GM23338 (cell line): ENCODE measurements around the gene EPHB2. TPM values are rescaled to one million over a fixed set of nuclear protein-coding genes. Genes with fewer than 3 reads are reported as not detected.

Source experiments
- ATAC-seq: fragments of 200-7000 bp; cut with Tn5 transposase; 3 replicates; pipeline ENCODE4 v1.9.1; 2020
- DNase-seq: peaks from one replicate; pipeline ENCODE4 v3.0.0-alpha.2; 2015; ENCODE audit warnings: low spot score
- H2AFZ ChIP-seq: fragments of 200-600 bp; sonication (generic); 2 replicates; pipeline ENCODE4 v1.8.0; 2016; ENCODE audit warnings: antibody characterized with exemption, mild to moderate bottlenecking, moderate library complexity
- H3F3A ChIP-seq: fragments of 200-600 bp; sonication (generic); replicated peaks from 2 replicates; pipeline ENCODE4 v1.8.0; 2017; ENCODE audit warnings: antibody characterized with exemption, mixed run types, low read depth
- H3K27ac ChIP-seq: fragments of 200-600 bp; sonication (generic); 2 replicates; pipeline ENCODE4 v1.6.1; 2016; ENCODE audit warnings: low read depth
- H3K27me3 ChIP-seq: fragments of 200-600 bp; sonication (generic); 2 replicates; pipeline ENCODE4 v1.8.0; 2016; ENCODE audit warnings: mild to moderate bottlenecking, mixed run types, moderate library complexity; ENCODE audit not compliant: insufficient read depth
- H3K36me3 ChIP-seq: fragments of 200-600 bp; sonication (generic); 2 replicates; pipeline ENCODE4 v1.8.0; 2016; ENCODE audit warnings: mild to moderate bottlenecking; ENCODE audit not compliant: insufficient read depth
- H3K4me1 ChIP-seq: fragments of 200-600 bp; sonication (generic); 2 replicates; pipeline ENCODE4 v1.8.0; 2016; ENCODE audit warnings: mild to moderate bottlenecking, moderate library complexity; ENCODE audit not compliant: insufficient read depth
- H3K4me2 ChIP-seq: fragments of 200-600 bp; sonication (generic); 2 replicates; pipeline ENCODE4 v1.7.1; 2017; ENCODE audit warnings: mixed run types
- H3K4me3 ChIP-seq: fragments of 200-600 bp; sonication (generic); 2 replicates; pipeline ENCODE4 v1.6.1; 2016; ENCODE audit warnings: mixed run types
- H3K79me2 ChIP-seq: fragments of 200-600 bp; sonication (generic); replicated peaks from 2 replicates; pipeline ENCODE4 v1.8.0; 2017; ENCODE audit warnings: mild to moderate bottlenecking; ENCODE audit not compliant: insufficient read depth
- H3K9me2 ChIP-seq: fragments of 200-600 bp; sonication (generic); 2 replicates; pipeline ENCODE4 v1.8.0; 2017; ENCODE audit not compliant: insufficient read depth
- H4K20me1 ChIP-seq: fragments of 200-600 bp; sonication (generic); replicated peaks from 2 replicates; pipeline ENCODE4 v1.8.0; 2017; ENCODE audit warnings: mild to moderate bottlenecking; ENCODE audit not compliant: insufficient read depth
- H3K27ac Mint-ChIP-seq: 2 replicates; pipeline ENCODE4 v1.8.0; 2020; ENCODE audit warnings: inconsistent platforms, mild to moderate bottlenecking, moderate library complexity, mixed read lengths
- H3K27me3 Mint-ChIP-seq: 3 replicates; pipeline ENCODE4 v1.8.0; 2022; ENCODE audit warnings: low read depth, mild to moderate bottlenecking, moderate library complexity, mixed read lengths, inconsistent platforms; ENCODE audit not compliant: insufficient read depth, poor library complexity
- H3K36me3 Mint-ChIP-seq: 3 replicates; pipeline ENCODE4 v1.8.0; 2021; ENCODE audit warnings: low read depth, mild to moderate bottlenecking, inconsistent platforms, moderate library complexity, mixed read lengths
- H3K4me1 Mint-ChIP-seq: 3 replicates; pipeline ENCODE4 v1.8.0; 2020; ENCODE audit warnings: mild to moderate bottlenecking, inconsistent platforms, mixed read lengths
- H3K4me3 Mint-ChIP-seq: 3 replicates; pipeline ENCODE4 v1.8.0; 2021; ENCODE audit warnings: moderate library complexity, mild to moderate bottlenecking, inconsistent platforms, mixed read lengths
- H3K9me3 Mint-ChIP-seq: 3 replicates; pipeline ENCODE4 v1.8.0; 2020; ENCODE audit warnings: moderate library complexity, mild to moderate bottlenecking, inconsistent platforms, mixed read lengths
- ZNF114 ChIP-seq: fragments of 250-450 bp; sonication (Bioruptor Pico); IDR thresholded peaks from 2 replicates; pipeline ENCODE4 v1.5.0; 2020; ENCODE audit warnings: mild to moderate bottlenecking, moderate library complexity
- polyA plus RNA-seq: library from polyadenylated mRNA; unstranded; fragments of >200 nt; fragmentation: Nextera tagmentation; extraction: Ambion mirVana; gene quantifications from 2 replicates; pipeline ENCODE4 v1.2.1, GENCODE V29; 2016
- total RNA-seq: library from RNA; depleted of rRNA; stranded (reverse); fragments of >200 nt; shearing (Covaris generic); gene quantifications from 2 replicates; pipeline ENCODE4 v1.2.3, GENCODE V29; 2014
- TF ChIP-seq, protein P1 (sequence below): fragments of 250-450 bp; sonication (Bioruptor Pico); IDR thresholded peaks from 2 replicates; pipeline ENCODE4 v1.5.0; 2020; ENCODE audit warnings: mild to moderate bottlenecking, moderate library complexity

Gene EPHB2
- total and polyA plus RNA-seq, 2 experiments from 2014 or later, result 4.1 to 20.1 TPM

DNA sequence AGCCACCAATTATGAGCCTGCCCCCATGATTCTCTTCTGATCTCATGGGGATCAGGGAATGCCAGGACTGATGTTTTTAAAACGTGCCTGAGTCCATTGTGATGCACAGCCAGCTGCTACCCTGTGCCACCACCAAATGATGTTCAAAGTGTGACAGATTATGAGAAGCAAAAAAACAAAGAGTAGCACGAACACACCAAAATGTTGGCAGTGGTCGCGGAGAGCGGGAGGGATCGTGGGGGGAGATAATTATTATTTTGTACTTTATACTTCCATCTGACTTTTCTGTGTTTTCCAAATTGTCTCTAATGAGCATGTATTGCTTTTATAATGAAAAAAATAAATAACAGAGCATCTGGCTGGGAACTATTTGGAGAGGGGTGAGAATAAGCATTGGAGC lies 50.5 kb downstream of the EPHB2 start (continued):
- TF ChIP-seq, protein P1, sequence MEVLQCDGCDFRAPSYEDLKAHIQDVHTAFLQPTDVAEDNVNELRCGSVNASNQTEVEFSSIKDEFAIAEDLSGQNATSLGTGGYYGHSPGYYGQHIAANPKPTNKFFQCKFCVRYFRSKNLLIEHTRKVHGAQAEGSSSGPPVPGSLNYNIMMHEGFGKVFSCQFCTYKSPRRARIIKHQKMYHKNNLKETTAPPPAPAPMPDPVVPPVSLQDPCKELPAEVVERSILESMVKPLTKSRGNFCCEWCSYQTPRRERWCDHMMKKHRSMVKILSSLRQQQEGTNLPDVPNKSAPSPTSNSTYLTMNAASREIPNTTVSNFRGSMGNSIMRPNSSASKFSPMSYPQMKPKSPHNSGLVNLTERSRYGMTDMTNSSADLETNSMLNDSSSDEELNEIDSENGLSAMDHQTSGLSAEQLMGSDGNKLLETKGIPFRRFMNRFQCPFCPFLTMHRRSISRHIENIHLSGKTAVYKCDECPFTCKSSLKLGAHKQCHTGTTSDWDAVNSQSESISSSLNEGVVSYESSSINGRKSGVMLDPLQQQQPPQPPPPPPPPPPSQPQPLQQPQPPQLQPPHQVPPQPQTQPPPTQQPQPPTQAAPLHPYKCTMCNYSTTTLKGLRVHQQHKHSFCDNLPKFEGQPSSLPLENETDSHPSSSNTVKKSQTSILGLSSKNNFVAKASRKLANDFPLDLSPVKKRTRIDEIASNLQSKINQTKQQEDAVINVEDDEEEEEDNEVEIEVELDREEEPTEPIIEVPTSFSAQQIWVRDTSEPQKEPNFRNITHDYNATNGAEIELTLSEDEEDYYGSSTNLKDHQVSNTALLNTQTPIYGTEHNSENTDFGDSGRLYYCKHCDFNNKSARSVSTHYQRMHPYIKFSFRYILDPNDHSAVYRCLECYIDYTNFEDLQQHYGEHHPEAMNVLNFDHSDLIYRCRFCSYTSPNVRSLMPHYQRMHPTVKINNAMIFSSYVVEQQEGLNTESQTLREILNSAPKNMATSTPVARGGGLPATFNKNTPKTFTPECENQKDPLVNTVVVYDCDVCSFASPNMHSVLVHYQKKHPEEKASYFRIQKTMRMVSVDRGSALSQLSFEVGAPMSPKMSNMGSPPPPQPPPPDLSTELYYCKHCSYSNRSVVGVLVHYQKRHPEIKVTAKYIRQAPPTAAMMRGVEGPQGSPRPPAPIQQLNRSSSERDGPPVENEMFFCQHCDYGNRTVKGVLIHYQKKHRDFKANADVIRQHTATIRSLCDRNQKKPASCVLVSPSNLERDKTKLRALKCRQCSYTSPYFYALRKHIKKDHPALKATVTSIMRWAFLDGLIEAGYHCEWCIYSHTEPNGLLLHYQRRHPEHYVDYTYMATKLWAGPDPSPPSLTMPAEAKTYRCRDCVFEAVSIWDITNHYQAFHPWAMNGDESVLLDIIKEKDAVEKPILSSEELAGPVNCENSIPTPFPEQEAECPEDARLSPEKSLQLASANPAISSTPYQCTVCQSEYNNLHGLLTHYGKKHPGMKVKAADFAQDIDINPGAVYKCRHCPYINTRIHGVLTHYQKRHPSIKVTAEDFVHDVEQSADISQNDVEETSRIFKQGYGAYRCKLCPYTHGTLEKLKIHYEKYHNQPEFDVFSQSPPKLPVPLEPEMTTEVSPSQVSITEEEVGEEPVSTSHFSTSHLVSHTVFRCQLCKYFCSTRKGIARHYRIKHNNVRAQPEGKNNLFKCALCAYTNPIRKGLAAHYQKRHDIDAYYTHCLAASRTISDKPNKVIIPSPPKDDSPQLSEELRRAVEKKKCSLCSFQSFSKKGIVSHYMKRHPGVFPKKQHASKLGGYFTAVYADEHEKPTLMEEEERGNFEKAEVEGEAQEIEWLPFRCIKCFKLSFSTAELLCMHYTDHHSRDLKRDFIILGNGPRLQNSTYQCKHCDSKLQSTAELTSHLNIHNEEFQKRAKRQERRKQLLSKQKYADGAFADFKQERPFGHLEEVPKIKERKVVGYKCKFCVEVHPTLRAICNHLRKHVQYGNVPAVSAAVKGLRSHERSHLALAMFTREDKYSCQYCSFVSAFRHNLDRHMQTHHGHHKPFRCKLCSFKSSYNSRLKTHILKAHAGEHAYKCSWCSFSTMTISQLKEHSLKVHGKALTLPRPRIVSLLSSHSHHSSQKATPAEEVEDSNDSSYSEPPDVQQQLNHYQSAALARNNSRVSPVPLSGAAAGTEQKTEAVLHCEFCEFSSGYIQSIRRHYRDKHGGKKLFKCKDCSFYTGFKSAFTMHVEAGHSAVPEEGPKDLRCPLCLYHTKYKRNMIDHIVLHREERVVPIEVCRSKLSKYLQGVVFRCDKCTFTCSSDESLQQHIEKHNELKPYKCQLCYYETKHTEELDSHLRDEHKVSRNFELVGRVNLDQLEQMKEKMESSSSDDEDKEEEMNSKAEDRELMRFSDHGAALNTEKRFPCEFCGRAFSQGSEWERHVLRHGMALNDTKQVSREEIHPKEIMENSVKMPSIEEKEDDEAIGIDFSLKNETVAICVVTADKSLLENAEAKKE, result no peak
- no peak for TF ChIP-seq ZNF114 (CRISPR knock-in tag)

DNA sequence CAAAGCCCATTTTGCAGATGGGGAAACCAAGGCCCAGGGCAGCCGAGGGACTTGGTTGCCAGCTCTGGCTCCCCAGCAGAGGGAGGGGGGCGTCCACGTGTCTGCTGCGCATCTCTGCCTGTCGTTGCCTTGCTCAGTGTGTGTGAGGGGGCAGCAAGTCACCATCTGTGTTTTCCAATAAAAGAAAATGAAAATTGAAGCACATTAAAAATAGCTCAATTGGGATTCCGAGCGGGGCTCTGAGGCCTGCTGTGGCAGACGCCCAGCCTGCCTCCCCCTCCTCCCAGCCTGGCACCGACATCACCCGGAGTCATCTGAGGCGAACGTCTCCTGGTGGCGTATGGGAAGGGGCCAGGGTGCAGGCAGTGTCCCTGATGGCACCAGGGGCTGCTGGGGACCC lies 51.2 kb downstream of the EPHB2 start:
- Histone ChIP-seq H3K4me3 (no peak overlapping the region), H3K9me2 (no peaks in the 10 kb centered on the region), H3K4me2 (no peak overlapping the region), H3K79me2 (no peaks in the 10 kb centered on the region), H2AFZ (no peak overlapping the region), H3K4me1 (no peaks in the 10 kb centered on the region), H3K36me3 (no peaks in the 10 kb centered on the region), H4K20me1 (no peaks in the 10 kb centered on the region), H3K27ac (no peak overlapping the region), H3K27me3 (no peaks in the 10 kb centered on the region), H3F3A (no peaks in the 10 kb centered on the region)
- ATAC-seq, result no peak
- H3K4me3 Mint-ChIP-seq, result no peak overlapping the region
- H3K9me3 Mint-ChIP-seq, result no peaks in the 10 kb centered on the region
- no peaks in the 10 kb centered on the region for H3K36me3 Mint-ChIP-seq
- H3K27ac Mint-ChIP-seq, result no peak overlapping the region
- DNase-seq, result no peak
- H3K27me3 Mint-ChIP-seq, result peaks cover 4% of the 10 kb centered on the region
- TF ChIP-seq, protein P1, result no peak
- H3K4me1 Mint-ChIP-seq, result peaks cover 4% of the 10 kb centered on the region; the same call in 1 of the 3 replicates
